ENCODE measurements around the gene KLF16. TPM values are rescaled to one million over a fixed set of nuclear protein-coding genes. Genes with fewer than 3 reads are reported as not detected.
A peak's percentile ranks its signal among the peaks of the same experiment; 100 is the strongest.

The KLF16 gene
- total RNA-seq, 1 experiment from 2014 or later = 64.0 TPM

GRCh38 chr19:1856345-1856697 is 7.1 kb downstream of the KLF16 start:
- Mint-ChIP-seq H3K27me3 (ENCODE audit: low read depth) (peaks cover 2% of the 10 kb centered on the region), H3K36me3 (no peaks in the 10 kb centered on the region), H3K4me3 (peak overlapping the region; percentile 47), H3K4me1 (peaks cover 49% of the 10 kb centered on the region), H3K9me3 (no peaks in the 10 kb centered on the region), H3K27ac (no peak overlapping the region)
- ATAC-seq (no peak), DNase-seq (ENCODE audit: low spot score) (no peak)
- ChIA-PET POLR2A (no interaction called here), CTCF (interaction anchor here (1.8 to 8.2 kb wide), 6 partner anchors 13 to 184 kb away, joined by 4 to 70 read pairs (median 6); no protein-coding TSS in a partner anchor)
- no peak for TF ChIP-seq HMGXB4 (CRISPR knock-in tag; IDR thresholded peaks at IDR 0.05)
- no peak for TF ChIP-seq NR1H2 (CRISPR knock-in tag; IDR thresholded peaks at IDR 0.05)
- no peak for TF ChIP-seq STAT6 (CRISPR knock-in tag; conservative IDR thresholded peaks at IDR 0.05; ENCODE audit: low read depth)
- no peak for TF ChIP-seq CREM (CRISPR knock-in tag; IDR thresholded peaks at IDR 0.05)
- TF ChIP-seq TCF7 (CRISPR knock-in tag; IDR thresholded peaks at IDR 0.05; ENCODE audit: low read depth) = no peak
- TF ChIP-seq USF2 (CRISPR knock-in tag; IDR thresholded peaks at IDR 0.05) = no peak
- no peak for TF ChIP-seq FOXK1 (CRISPR knock-in tag; IDR thresholded peaks at IDR 0.05)
- no peak for TF ChIP-seq RORB (CRISPR knock-in tag; IDR thresholded peaks at IDR 0.05)
- TF ChIP-seq SP1 (CRISPR knock-in tag; conservative IDR thresholded peaks at IDR 0.05) = no peak
- no peak for TF ChIP-seq CDX4 (CRISPR knock-in tag; IDR thresholded peaks at IDR 0.05; ENCODE audit: borderline replicate concordance)

- H3K27ac Mint-ChIP-seq = no peak overlapping the region
- DNase-seq (ENCODE audit: low spot score) (no peak), ATAC-seq (no peak)
- H3K4me3 Mint-ChIP-seq = peak overlapping the region; percentile 47; the same call in 1 of the 2 replicates
- H3K27me3 Mint-ChIP-seq (ENCODE audit: low read depth) = no peaks in the 10 kb centered on the region; the same call in none of the 2 replicates
- H3K9me3 Mint-ChIP-seq = no peaks in the 10 kb centered on the region
- H3K4me1 Mint-ChIP-seq = peaks cover 47% of the 10 kb centered on the region
- ChIA-PET POLR2A (interaction anchor here (1.0 to 1.5 kb wide), 3 partner anchors 9 to 48 kb away, joined by 3 to 6 read pairs (median 4); no protein-coding TSS in a partner anchor), CTCF (interaction anchor here (1.0 to 8.2 kb wide), 11 partner anchors 9 to 1906 kb away, joined by 4 to 70 read pairs (median 7); no protein-coding TSS in a partner anchor)
- no peaks in the 10 kb centered on the region for H3K36me3 Mint-ChIP-seq
- TF ChIP-seq ARID4B (CRISPR knock-in tag; IDR thresholded peaks at IDR 0.05; ENCODE audit: borderline replicate concordance) (no peak), RORB (CRISPR knock-in tag; IDR thresholded peaks at IDR 0.05) (no peak), ATF3 (CRISPR knock-in tag; conservative IDR thresholded peaks at IDR 0.05) (no peak), ZNF121 (CRISPR knock-in tag; IDR thresholded peaks at IDR 0.05) (no peak), JUN (CRISPR knock-in tag; IDR thresholded peaks at IDR 0.05) (no peak), NR3C1 (CRISPR knock-in tag; conservative IDR thresholded peaks at IDR 0.05; ENCODE audit: low read depth) (no peak), FOXK1 (CRISPR knock-in tag; IDR thresholded peaks at IDR 0.05) (no peak), MLX (CRISPR knock-in tag; IDR thresholded peaks at IDR 0.05) (no peak), ZNF138 (CRISPR knock-in tag; conservative IDR thresholded peaks at IDR 0.05) (no peak), E2F1 (CRISPR knock-in tag; IDR thresholded peaks at IDR 0.05) (no peak), E2F4 (CRISPR knock-in tag; IDR thresholded peaks at IDR 0.05; ENCODE audit: borderline replicate concordance, low read depth) (no peak)
Measured at GRCh38 chr19:1855828-1856255, 7.5 kb downstream of the KLF16 start.

All from WTC11 (cell line).